ENCODE measurements around the gene POLRMT.

GRCh38 chr19:601790-602189 is 31.5 kb downstream of the POLRMT start:
- TF ChIP-seq CTCF (IDR thresholded peaks at IDR 0.05): no peak
- no peak for TF ChIP-seq POLR2A (IDR thresholded peaks at IDR 0.05)
- no peak for TF ChIP-seq EP300 (IDR thresholded peaks at IDR 0.05)
